Forelimb muscle (tissue), 1 donor: ENCODE measurements around the gene FOXL2NB. TPM values are rescaled to one million over a fixed set of nuclear protein-coding genes. Genes with fewer than 3 reads are reported as not detected.

Source experiments
- DNase-seq: peaks from one replicate; pipeline ENCODE4 v3.0.0-alpha.2; 2013; ENCODE audit warnings: low read depth
- polyA plus RNA-seq: library from polyadenylated mRNA; unstranded; fragments of 120-200 nt; gene quantifications from one replicate; pipeline ENCODE4 v1.2.1, GENCODE V29; 2013; ENCODE audit not compliant: insufficient read length

Gene FOXL2NB
- polyA plus RNA-seq, 1 donor = 0.06 TPM

DNA sequence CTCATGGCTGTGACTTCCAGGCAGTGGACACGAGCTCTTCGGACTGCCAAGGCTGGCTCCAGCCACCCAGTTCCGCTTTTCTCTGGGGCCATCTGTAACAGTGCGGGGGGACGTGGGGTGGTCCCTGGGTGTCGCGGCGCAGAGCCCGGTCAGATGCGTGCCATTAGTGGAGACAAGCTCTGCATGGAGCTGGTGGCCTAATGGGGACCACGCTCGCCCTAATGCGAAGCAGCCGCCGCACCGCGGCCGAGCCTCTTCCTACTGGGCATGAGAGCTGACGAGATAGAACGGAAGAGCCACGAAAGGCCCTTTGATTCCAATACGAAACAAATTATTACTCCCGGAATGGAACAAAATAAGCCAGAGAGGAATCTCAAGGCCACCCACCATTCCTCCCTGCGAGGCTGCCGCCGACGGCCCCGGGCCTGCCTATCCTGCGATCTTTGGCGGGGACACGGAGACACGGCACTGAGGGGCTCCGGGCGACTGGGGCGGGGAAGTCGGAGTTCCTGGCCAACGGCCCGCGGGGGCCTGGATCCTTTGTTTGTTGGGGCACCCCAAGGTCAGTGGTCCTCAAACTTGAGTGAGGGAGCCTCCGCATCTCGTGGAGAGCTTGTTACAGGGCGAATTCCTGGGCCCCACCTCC lies 18.2 kb upstream of the FOXL2NB start:
- no peak for DNase-seq

DNA sequence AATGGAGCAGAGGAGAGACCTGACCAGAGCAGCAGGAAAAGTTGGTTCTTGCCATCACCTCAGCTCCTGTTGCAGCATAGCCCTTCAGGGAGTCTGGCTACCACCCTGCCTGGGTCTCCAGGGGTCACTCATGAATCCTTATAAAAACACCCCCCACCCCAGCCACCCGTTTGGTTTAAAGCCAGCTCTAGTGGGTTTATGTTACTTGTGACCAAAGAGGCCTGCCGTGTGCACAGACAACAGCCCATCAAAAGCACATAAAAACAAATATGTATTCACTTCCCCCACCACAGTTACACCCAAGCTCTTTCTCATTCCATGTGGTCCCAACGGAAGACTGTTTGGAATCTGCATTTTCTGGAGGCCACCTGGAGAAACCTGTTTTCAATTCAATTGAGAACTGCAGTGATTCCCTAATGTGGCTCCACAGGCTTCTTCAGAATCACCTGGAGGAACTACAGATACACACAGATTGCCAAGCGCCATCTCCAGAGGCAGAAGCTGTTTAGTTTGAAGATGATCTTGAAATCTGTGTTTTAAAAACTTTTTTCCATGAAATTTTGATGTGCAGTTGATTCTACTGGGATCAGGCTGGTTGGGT lies 13.8 kb upstream of the FOXL2NB start:
- no peak for DNase-seq

DNA sequence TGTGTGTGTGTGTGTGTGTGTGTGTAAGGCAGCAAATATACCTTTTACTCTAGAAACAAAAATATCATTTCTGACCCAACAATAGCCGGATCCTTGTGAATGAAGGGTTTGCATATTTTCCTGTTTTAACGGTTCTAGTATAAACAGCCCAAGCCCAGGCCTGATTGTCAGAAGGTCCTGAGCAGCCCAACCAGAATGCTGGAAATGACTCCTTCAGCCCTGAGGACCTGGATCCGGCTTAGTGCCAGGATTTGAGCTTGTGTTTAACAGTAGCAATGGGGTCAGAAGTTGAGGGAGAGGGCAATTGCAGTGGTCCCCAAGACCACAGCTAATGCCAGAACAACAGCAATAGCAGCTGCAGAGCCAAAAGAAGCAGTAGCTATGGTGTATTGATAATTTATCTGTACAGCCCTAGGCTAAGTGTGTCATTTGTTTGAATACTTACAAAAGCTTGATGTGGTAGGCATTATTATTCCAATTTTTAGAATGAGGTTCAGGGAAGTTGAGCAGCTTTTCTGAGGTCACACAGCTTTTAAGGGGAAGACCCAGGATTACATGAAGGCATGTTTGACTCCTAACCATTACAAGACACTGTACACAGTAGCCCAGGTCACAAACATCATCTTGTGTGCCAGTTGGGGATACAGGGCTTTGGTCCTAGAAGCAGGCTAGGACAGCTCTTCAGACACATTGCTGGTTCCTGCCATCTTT lies 12.9 kb upstream of the FOXL2NB start:
- no peak for DNase-seq

DNA sequence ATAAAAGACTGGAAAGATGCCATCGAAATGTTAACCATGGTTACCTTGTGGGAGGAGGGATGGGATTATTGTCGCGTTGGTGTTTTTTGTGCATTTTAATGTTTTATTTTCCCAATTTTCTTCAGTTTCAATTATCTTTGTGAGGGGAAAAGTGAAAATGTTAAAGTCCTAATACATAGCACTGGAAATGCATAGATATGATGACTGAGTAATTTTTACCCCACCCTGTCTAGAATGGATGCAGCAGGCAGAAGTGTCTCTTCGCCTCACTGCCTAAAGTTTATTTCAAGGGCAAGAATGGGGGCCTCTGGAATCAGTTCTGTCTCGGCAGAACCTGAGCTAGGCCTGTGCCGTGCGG lies 11.5 kb upstream of the FOXL2NB start:
- DNase-seq = no peak

DNA sequence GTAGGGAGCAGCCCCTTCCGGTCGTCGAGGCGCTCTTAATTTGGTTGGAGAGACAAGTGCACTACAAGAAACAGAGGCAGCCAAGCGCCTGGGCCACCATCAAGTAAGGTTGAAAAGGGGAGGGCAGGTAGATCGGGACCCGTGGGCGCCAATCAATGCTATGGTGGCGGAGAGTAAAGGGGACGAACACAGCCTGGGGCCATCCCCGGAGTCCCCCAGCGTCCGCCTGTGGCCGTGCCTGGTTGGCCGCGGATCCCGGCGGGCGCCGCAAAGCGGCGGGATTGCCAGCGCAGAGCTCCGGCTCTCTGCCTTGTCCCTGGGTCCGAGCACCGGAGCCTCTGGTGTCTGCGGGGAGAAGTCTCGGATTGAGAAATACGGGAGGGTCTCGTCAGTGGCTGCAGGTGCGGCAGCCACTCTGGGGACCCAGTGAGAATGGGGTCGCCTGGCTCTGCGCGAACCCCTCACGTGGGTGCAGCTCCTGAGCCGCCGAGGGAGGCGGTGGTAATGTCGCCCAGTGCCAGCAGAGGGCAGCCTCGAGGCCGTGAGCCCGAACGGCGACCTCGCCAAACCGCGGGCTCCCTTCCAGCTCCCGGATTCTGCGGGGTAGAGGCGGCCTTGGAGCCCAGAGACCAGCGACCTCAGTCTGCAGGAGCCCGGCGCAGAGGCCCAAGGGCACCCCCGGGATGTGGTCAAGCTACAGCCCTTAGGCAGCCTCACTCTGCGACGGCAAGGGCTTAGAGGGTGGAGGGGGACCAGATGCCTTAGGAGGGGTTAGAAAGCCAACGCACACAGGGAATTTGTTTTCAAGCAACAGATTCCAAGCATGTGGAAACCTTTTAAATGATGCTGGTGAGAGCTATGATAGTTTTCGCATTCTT lies 10.9 kb upstream of the FOXL2NB start:
- DNase-seq = no peak

DNA sequence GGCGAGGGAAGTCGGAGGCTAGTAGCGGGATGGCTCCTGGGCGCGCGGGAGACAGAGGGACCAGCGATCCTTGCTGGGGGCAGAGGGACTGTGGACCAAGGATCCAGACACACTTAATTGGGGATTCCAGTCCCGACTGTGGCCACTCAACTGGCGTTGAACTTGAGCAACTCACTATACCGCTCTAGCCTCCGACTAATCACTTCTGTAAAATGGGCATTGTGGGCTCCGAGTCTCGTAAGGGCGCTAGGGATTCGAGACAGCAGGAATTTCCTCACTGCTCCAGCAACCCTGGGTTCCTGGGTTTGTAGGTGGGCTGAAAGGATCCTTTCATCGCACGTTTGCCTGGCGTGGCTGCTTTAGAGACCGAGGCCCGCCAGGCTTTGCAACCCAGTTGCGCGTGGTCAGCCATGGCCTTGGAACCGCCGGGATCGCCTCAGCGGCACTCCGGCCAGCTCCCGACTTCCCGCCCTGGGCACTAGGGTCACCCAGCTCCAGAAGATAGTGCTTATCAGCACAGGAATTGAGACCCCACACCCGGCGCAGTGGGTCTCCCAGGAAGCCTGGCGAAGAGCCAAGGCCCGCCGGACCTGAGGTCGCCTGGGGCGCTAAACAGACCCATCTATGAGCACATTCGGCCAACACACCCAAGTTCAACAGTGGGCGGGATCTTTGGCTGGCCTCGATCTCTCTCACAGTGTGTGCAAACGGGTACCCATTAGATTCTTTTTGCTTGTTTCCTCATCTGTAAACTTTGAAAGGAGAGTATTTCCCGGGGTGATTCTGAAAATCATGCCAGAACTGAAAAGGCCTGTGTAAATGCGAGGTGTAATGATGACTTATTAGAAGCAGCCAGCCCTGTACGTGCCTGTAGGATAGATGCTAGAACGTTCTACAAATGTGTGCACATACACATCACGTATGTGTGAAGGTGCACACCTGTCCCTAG lies 10.0 kb upstream of the FOXL2NB start:
- no peak for DNase-seq

DNA sequence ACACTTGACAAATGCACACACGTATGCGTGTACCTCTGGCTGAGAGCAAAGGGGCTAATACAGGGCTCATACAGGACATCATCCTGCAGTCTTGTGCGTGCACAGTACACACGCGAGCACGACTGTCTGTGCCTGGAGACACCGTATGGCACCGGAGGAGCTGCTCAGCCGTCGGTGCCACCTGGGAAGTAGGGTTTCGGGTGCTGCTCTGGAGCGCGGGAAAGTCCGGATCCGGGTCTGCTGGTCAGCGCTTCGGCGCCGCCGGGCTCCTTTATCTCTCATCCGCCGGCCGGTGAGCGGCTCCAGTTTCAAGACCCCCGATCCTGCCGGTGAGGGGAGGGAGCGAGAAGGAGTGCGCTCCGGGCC lies 9.3 kb upstream of the FOXL2NB start:
- DNase-seq = no peak

DNA sequence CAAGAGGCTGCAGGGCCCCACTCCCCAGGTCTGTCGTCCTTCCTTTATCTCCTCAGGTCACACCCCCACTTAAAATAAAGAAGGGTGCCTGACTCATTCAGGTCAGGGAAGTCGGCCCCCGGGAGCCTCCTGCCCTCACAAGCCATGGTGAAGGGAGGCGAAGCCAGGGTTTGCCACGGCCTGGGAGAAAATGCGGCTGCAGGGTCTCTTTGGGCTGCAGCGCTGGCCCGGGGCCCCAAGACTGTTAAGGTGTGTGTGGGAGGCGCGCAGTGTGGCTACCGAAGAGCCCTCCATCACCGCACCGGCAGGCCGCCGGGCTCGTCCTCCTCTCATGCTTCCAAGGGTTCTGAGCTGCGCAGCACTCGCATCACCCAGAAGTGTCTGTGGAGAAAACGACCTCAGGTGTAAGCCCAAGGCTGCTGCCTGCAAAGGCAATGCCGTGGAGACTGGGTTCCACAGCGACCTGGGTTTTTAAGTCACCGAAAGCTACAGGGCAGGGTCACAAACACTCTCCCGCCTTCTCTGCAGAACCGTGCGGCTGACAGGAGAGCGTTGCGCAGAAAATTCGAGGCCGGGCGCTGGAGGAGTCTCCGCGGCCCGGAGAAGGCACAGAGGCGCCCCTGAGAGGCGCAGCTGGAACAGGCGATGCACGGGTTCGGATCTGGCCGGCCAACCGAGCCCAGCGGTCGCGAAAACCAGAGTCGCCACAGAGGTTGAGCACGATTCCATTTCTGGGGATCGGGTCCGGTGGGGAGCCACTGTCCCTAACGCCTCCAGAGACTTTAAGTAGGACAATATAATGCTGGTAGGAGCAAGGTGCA lies 8.8 kb upstream of the FOXL2NB start:
- no peak for DNase-seq

DNA sequence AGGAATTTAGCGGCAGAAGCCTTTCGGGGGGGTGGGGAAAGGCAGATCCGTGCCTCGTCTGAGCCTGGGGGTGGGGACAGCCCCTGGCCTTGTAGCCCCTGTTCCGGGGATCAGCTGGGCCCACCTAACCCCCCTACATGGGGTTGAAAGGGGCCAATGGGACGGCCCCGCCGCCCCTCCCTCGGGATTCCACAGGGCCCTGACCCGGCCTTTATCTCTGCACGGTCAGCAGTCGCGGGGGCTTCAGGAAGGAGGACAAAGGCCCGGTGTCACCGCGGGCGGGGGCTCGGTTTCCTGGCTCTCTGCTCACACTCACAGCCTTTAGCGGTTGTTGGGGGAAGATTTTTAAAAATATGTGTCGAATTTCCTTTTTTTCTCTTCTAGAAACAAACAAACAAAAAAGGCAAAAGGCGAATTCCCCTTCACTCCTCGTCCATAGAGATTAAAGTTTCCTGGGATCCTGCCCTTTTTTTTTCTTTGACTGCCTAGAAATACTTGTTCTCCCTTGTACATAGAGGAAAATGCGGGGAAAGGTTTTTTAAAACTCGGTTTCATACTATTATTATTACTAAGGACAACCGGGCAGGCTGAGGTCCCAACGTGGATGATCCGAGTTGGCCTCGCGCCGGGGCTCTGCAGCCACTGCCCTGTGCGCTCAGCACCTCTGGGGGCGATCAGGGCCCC lies 8.0 kb upstream of the FOXL2NB start:
- no peak for DNase-seq

DNA sequence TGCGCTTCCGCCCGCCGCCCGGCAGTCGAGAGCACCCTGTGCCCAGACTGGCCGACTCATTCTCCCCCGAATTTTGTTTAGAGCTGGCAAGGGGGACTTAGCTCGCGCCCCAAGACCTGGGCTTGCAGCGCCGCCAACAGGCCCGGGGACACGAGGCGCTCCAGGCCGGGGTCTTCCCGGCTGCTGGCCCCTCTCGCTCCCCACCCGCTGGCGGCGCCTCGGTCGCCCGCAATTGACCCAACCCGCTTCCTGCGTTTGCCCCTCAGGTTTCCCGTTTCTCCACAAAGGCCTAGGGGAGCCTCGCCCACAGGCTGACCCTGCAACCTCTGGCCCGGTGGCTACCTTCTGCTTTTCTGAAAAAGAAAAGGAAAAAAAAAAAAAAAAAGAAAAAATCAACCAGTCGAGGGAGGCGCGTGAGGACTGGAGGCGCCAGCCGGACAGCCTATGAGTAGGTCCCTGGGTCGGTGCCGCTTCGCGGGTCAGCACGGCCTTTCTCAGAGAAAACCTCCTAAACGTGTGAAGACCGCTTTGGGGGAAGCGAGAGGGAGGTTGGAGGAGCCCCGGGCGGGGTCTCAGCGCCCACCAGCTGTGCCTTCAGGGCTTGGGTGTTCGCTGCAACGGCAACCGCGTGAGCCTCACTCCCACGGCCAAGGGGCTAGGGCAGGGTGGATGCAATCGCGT lies 7.3 kb upstream of the FOXL2NB start:
- DNase-seq = no peak

DNA sequence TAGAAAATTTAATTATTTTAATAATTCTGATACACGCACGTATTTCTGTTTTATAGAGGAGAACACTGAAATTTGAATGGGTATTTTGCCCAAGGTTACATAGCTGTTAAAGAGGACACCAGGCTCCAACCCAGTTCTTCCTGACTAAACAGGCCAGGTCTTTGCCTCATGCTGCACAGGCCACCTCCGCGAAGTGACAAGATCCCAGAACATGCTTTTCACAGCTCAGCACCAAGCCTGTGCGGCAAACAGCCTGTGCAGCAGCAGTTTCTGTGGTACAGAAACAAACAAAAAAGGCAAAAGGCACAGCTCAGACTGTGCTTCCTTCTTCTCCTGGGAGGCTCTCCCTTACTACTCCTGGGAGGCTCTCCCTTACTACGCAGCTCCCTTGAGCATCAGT lies 6.6 kb upstream of the FOXL2NB start:
- no peak for DNase-seq

DNA sequence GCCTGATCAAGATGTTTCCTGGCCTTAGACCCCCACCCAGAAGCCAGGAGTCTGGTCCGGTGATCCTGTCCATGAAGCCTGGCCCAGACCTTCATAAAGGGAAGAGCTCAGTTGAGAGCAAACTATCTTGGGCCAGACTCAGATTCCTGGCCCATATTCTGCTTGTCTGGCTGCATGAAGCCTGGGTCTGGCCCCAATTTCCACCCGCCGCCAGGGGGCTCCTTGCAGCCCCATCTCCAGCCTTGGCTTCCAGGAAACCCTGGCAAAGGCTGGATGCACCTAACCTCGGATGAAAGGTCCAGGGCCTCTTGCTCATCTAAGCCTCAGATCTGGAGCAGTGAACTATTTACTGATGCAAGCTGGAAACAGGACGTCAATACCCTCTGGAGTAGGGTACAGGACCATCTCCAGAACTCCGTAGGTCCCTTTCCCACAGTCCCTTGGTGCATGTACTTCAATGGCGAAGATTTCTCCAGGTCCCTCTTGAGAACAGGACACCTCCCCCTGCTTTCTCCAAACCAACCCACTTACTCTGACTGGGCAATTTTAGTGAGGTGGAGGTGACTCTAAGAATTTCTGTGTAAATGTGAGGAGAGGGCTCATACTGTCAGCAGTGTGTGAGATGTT lies 5.6 kb upstream of the FOXL2NB start:
- DNase-seq = no peak

DNA sequence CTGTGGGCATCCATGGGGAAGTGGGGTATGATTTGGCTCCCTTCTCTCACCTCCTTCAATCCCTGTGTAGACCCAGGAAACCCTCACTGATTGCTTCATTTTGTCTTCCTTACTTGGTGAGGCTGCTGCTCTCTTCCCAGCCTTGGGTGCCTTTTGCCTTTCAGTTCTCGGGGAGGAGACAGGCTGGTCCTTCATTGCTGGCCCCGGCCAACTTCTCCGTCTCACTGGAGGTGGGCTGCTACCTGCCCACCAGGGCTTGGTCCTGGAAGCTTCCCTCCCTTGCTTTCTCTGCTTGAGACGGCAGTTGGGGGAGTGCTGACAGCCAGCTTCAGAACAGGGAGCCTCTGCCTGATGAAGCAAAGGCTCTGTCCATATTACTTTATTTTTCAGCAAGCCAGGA lies 4.7 kb upstream of the FOXL2NB start:
- no peak for DNase-seq

DNA sequence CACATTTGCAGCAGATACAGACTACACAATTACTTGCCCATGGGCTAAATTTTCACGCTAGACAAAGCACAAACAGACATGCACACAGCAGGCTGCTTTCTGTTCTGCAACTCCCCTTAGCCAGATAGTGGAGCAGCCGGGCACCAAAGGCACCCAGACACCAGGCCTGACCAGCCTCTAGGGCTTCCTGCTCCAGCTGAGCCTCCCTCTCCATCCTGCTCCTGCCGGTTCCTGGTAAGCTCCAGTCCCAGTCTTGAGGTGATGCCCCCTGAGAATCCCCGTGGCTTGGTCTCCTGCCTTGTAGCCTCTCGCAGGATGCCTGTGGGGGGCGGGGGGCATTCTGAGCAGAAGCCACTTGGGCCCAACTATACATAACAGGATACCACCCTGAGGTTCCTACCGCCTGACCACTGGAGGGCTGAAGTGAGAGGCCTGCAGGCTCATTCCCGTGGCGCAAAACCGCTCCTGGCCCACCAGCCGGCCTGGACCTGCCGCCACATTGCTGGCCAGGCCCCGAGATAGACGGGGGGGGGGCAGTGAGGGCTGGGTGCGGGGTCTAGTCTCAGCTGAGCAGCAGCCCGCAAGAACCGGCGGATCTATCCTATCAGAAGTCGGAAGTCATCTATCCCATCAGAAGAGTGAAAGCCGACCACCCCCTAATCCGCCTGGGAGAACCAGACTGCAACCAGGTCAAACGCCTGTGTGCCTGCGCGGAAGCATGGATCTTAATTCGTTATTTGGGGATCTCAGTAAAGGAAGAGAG lies 4.0 kb upstream of the FOXL2NB start:
- DNase-seq = no peak

DNA sequence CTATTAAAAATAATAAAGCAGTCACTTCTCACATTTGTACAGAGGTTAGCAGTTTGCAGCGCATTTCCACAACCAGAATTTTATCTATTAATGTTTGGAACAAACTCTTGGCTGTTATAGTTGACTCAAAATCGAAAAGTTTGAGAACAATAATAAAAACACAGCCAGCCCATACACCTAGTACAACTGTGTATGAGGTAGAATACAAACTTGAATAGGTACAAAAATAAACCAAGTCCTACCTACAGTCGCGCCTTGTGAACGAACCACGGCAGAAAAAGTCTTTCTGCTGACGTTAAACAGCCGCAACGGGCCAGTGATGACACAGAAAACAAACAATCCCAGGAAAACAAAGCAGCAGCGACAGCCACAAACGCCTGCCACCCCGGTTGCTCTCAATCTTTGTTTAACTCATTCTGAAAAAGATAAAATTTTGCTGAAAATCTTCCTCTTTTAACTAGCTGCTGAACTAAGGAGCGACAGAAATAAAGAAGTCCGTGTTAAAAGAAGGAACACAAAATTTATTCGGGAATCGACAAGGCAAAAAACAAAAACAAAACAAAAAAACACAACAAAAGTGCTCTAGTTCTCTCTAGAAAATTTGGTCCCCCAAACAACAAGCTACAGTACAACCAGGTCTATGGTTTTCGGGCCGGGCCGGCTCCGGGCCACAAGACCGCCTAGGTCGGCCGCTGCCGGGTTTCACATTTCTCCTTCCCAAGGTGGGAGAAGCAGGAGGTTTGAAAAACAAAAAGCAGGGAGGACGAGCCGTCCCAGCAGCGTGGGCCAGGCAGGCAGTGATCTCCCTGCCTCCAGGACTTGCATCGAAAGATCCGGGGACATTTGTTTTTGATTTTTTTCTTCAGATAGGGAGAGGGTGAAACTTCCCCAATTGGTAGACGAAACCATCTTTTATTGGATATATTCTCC lies 3.0 kb upstream of the FOXL2NB start:
- DNase-seq = no peak

DNA sequence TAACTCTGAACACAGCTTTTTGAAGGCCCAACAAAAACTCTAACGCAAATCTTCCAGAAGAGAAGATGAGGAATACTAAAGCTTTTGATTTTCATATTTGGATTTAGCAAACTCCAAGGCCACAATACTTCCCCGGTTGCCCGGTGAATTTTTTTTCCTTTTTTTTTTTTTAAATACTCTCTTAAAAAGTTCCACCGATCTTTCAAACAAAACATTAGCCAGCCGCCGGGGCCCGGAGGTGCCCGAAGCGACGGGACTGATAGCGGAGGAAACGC lies 2.4 kb upstream of the FOXL2NB start:
- DNase-seq = no peak
